Measurements from ENCODE around the gene EIF4H.

DNA sequence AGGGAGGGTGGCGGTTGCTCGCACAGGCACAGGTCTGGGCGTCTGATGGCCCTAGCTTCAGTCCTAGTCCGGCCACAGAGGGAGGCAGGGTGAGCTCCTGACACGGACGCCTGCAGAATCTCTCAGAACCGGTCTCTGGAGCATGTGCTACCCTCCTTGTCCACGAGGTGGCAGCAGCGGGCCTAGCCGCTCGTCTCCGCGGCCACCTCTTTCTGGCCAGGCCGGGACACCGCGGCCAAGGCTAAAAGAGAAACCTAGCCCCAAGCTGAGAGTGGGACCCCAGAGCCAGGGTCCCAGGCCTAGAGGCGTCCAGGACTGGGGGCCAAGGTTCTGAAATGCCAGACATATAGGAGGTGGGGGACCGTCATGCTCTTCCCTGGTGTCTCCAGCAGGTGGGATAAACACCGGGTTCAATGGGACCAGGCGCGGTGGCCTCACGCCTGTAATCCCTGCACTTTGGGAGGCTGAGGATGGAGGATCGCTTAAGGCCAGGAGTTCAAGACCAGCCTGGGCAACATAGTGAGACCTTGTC is 32.5 kb downstream of the EIF4H start:
- TF ChIP-seq, protein P1, sequence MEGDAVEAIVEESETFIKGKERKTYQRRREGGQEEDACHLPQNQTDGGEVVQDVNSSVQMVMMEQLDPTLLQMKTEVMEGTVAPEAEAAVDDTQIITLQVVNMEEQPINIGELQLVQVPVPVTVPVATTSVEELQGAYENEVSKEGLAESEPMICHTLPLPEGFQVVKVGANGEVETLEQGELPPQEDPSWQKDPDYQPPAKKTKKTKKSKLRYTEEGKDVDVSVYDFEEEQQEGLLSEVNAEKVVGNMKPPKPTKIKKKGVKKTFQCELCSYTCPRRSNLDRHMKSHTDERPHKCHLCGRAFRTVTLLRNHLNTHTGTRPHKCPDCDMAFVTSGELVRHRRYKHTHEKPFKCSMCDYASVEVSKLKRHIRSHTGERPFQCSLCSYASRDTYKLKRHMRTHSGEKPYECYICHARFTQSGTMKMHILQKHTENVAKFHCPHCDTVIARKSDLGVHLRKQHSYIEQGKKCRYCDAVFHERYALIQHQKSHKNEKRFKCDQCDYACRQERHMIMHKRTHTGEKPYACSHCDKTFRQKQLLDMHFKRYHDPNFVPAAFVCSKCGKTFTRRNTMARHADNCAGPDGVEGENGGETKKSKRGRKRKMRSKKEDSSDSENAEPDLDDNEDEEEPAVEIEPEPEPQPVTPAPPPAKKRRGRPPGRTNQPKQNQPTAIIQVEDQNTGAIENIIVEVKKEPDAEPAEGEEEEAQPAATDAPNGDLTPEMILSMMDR (IDR thresholded peaks at IDR 0.05; ENCODE audit: insufficient read depth, low read depth, low read length): peak; percentile 73
- no peak for TF ChIP-seq EZH2 (IDR thresholded peaks at IDR 0.05; ENCODE audit: insufficient read depth, low read length)
